Upper lobe of left lung (tissue), 6 donors: ENCODE results near the gene KRTAP2-2. TPM values are rescaled to one million over a fixed set of nuclear protein-coding genes. Genes with fewer than 3 reads are reported as not detected.
A peak's percentile ranks its signal among the peaks of the same experiment; 100 is the strongest.
"Not testable (repeated sequence)": the region's sequence is repeated elsewhere in the genome, so short reads cannot be mapped to it uniquely, and the experiment has no call there.

Experiments
- ATAC-seq, 2 donors: fragments of 200-7000 bp; cut with Tn5 transposase; one replicate each; pipeline ENCODE4 v1.9.1; 2022; ENCODE audit warnings: mild to moderate bottlenecking in 2 of 2, moderate library complexity in 2 of 2; ENCODE audit not compliant: low FRiP score in 2 of 2
- DNase-seq, 2 donors: peaks; one replicate each; pipeline ENCODE4 v3.0.0-alpha.2; 2019 to 2020
- H3K27ac ChIP-seq, 4 donors: fragments of 200-600 bp; sonication (generic); one replicate each; pipeline ENCODE4 v1.5.1; 2016 to 2019
- H3K27me3 ChIP-seq, 4 donors: fragments of 200-600 bp; sonication (generic); one replicate each; pipeline ENCODE4 v1.5.1; 2017 to 2019
- H3K36me3 ChIP-seq, 4 donors: fragments of 200-600 bp; sonication (generic); one replicate each; pipeline ENCODE4 v1.5.1; 2016 to 2019
- H3K4me1 ChIP-seq, 4 donors: fragments of 200-600 bp; sonication (generic); one replicate each; pipeline ENCODE4 v1.5.1; 2018 to 2019
- H3K4me3 ChIP-seq, 4 donors: fragments of 200-600 bp; sonication (generic); one replicate each; pipeline ENCODE4 v1.5.1; 2017 to 2019; ENCODE audit warnings: mild to moderate bottlenecking in 2 of 4, moderate library complexity in 1 of 4
- H3K9me3 ChIP-seq, 4 donors: fragments of 200-600 bp; sonication (generic); one replicate each; pipeline ENCODE4 v1.5.1; 2018 to 2019
- CTCF ChIP-seq, 6 experiments: fragments of 450-650 bp in 4 of 6; fragments of 200-600 bp in 2 of 6; sonication (generic) in 2 of 6; IDR thresholded peaks; one replicate each; pipeline ENCODE4 v1.5.1; 2016 to 2019; ENCODE audit warnings: antibody characterized with exemption in 6 of 6
- EP300 ChIP-seq, 4 donors: sonication (generic); formaldehyde crosslinking; IDR thresholded peaks; one replicate each; pipeline ENCODE4 v1.5.1; 2017; ENCODE audit warnings: antibody characterized with exemption in 4 of 4, control low read depth in 2 of 4
- POLR2A ChIP-seq, 4 donors: fragments of 450-650 bp; IDR thresholded peaks; one replicate each; pipeline ENCODE4 v1.5.1; 2016 to 2017; ENCODE audit warnings: antibody characterized with exemption in 4 of 4, mild to moderate bottlenecking in 2 of 4
- POLR2AphosphoS5 ChIP-seq, 2 donors: sonication (generic); formaldehyde crosslinking; IDR thresholded peaks; one replicate each; pipeline ENCODE4 v1.5.1; 2017; ENCODE audit warnings: antibody characterized with exemption in 2 of 2
- WGBS, 2 donors: methylation state at CpG; one replicate each; pipeline ENCODE4 v1.1.5; 2017 to 2018; 5-methylcytosine and 5-hydroxymethylcytosine counted together
- total RNA-seq, 6 donors: library from RNA; depleted of rRNA in 4 of 6; stranded (reverse); fragments of >200 nt in 4 of 6; gene quantifications; one replicate each; pipeline versions ENCODE4 v1.1.0 to v1.2.1, GENCODE V29; 2016 to 2021
- donor health status: DM: no; HTN: no; CAD: no; lungs with moderate emphysema.
- donor health status: DM: no; HTN: yes; CAD: no; lungs with severe emphysema.

KRTAP2-2 gene
- total RNA-seq, 6 donors from 2014 or later, result not detected

GRCh38 chr17:41098042-41098441 is 43.0 kb upstream of the KRTAP2-2 start, which contains the start of gene KRTAP4-8:
TSS of gene KRTAP4-8 (minus strand) at chr17:41098142. CDS start at chr17:41098084, 58 bp downstream.
- Histone ChIP-seq H3K4me1 (no peaks in the 10 kb centered on the region), H3K27ac (no peak within 1 kb of the TSS), H3K9me3 (no peaks in the 10 kb centered on the region), H3K36me3 (no peaks in the 10 kb centered on the region), H3K27me3 (no peaks in the 10 kb centered on the region), H3K4me3 (no peak within 1 kb of the TSS)
- WGBS, 2 donors, result 77 to 78% methylated on average over 4 of the region's 4 CpGs
- TF ChIP-seq EP300 (IDR thresholded peaks at IDR 0.05) (no peak), POLR2A (IDR thresholded peaks at IDR 0.05) (no peak), POLR2AphosphoS5 (IDR thresholded peaks at IDR 0.05) (no peak), CTCF (IDR thresholded peaks at IDR 0.05) (no peak)
- no peak for ATAC-seq
- no peak for DNase-seq

GRCh38 chr17:41096055-41096454 is 41.0 kb upstream of the KRTAP2-2 start:
- no peak for DNase-seq
- no peak overlapping the region for H3K4me3 ChIP-seq
- ATAC-seq, result no peak

GRCh38 chr17:41088760-41089352 is 33.8 kb upstream of the KRTAP2-2 start:
- H3K27me3 ChIP-seq, DNase-seq: not testable (repeated sequence)
- WGBS, 2 donors, result 38 to 50% methylated on average over 4 of the region's 4 CpGs

More at GRCh38 chr17:41096055-41096454, 41.0 kb upstream of the KRTAP2-2 start:
- H3K27me3 ChIP-seq, result no peaks in the 10 kb centered on the region
- no peaks in the 10 kb centered on the region for H3K4me1 ChIP-seq
- no peak overlapping the region for H3K27ac ChIP-seq
- H3K36me3 ChIP-seq, result no peaks in the 10 kb centered on the region
- no peaks in the 10 kb centered on the region for H3K9me3 ChIP-seq
- 66 to 80% methylated on average over 7 of the region's 7 CpGs for WGBS, 2 donors
- TF ChIP-seq CTCF (IDR thresholded peaks at IDR 0.05) (no peak), EP300 (IDR thresholded peaks at IDR 0.05) (no peak), POLR2A (IDR thresholded peaks at IDR 0.05) (no peak), POLR2AphosphoS5 (IDR thresholded peaks at IDR 0.05) (no peak)

GRCh38 chr17:41084100-41084856 is 29.2 kb upstream of the KRTAP2-2 start, which contains the start of gene KRTAP4-7:
TSS of gene KRTAP4-7 (plus strand) at chr17:41084150. CDS start at chr17:41084207, 57 bp downstream.
- H3K27ac ChIP-seq, result not testable (repeated sequence)

More at GRCh38 chr17:41088760-41089352, 33.8 kb upstream of the KRTAP2-2 start:
- not testable (repeated sequence) for H3K4me3 ChIP-seq, H3K36me3 ChIP-seq, H3K4me1 ChIP-seq, ATAC-seq, H3K27ac ChIP-seq, H3K9me3 ChIP-seq

GRCh38 chr17:41083427-41083826 is 28.4 kb upstream of the KRTAP2-2 start:
- H3K36me3 ChIP-seq, ATAC-seq, H3K4me3 ChIP-seq, H3K4me1 ChIP-seq, H3K27me3 ChIP-seq, H3K27ac ChIP-seq, H3K9me3 ChIP-seq, DNase-seq: not testable (repeated sequence)
- WGBS, 2 donors, result 71 to 74% methylated on average over 2 of the region's 2 CpGs

More at GRCh38 chr17:41084100-41084856, 29.2 kb upstream of the KRTAP2-2 start, which contains the start of gene KRTAP4-7:
- H3K9me3 ChIP-seq, H3K4me3 ChIP-seq, ATAC-seq, H3K27me3 ChIP-seq, H3K4me1 ChIP-seq, H3K36me3 ChIP-seq: not testable (repeated sequence)
- peak in 1 of 2 donors; percentile 33 for DNase-seq
- 76 to 81% methylated on average over 2 to 8 of the region's 14 CpGs for WGBS, 2 donors

- Histone ChIP-seq H3K27me3 (no peaks in the 10 kb centered on the region), H3K4me1 (no peaks in the 10 kb centered on the region), H3K36me3 (no peaks in the 10 kb centered on the region), H3K27ac (no peak overlapping the region), H3K9me3 (no peaks in the 10 kb centered on the region), H3K4me3 (no peak overlapping the region)
- no peak for DNase-seq
- TF ChIP-seq CTCF (IDR thresholded peaks at IDR 0.05) (no peak), POLR2AphosphoS5 (IDR thresholded peaks at IDR 0.05) (no peak), EP300 (IDR thresholded peaks at IDR 0.05) (no peak), POLR2A (IDR thresholded peaks at IDR 0.05) (no peak)
- 46 to 47% methylated on average over 4 of the region's 4 CpGs for WGBS, 2 donors
- no peak for ATAC-seq
Measured at GRCh38 chr17:41082626-41083025, 27.6 kb upstream of the KRTAP2-2 start.
